Glutamatergic neuron (in vitro differentiated cells): ENCODE measurements around the gene AUTS2. TPM values are rescaled to one million over a fixed set of nuclear protein-coding genes. Genes with fewer than 3 reads are reported as not detected.
A peak's percentile ranks its signal among the peaks of the same experiment; 100 is the strongest.

ENCODE experiments used
- DNase-seq: peaks from one replicate; pipeline ENCODE4 v3.0.0; 2022
- H3K27ac Mint-ChIP-seq: one replicate; pipeline ENCODE4 v1.8.0; 2020; ENCODE audit warnings: mild to moderate bottlenecking, mixed read lengths, inconsistent platforms; ENCODE audit not compliant: unreplicated experiment
- H3K27me3 Mint-ChIP-seq: one replicate; pipeline ENCODE4 v1.8.0; 2020; ENCODE audit warnings: mild to moderate bottlenecking, moderate library complexity, mixed read lengths, inconsistent platforms; ENCODE audit not compliant: unreplicated experiment
- H3K36me3 Mint-ChIP-seq: one replicate; pipeline ENCODE4 v1.8.0; 2020; ENCODE audit warnings: mild to moderate bottlenecking, mixed read lengths, inconsistent platforms; ENCODE audit not compliant: unreplicated experiment
- H3K4me1 Mint-ChIP-seq: one replicate; pipeline ENCODE4 v1.8.0; 2020; ENCODE audit warnings: mild to moderate bottlenecking, low read depth, mixed read lengths, inconsistent platforms; ENCODE audit not compliant: unreplicated experiment
- H3K4me3 Mint-ChIP-seq: one replicate; pipeline ENCODE4 v1.8.0; 2020; ENCODE audit warnings: mild to moderate bottlenecking, mixed read lengths, inconsistent platforms; ENCODE audit not compliant: unreplicated experiment
- H3K9me3 Mint-ChIP-seq: one replicate; pipeline ENCODE4 v1.8.0; 2020; ENCODE audit warnings: mild to moderate bottlenecking, moderate library complexity, mixed read lengths, inconsistent platforms; ENCODE audit not compliant: unreplicated experiment
- CTCF ChIP-seq: fragments of 200-600 bp; sonication (generic); IDR thresholded peaks from one replicate; pipeline ENCODE4 v1.5.0; 2021; ENCODE audit not compliant: partially characterized antibody, unreplicated experiment
- total RNA-seq: library from RNA; stranded (reverse); fragmentation: NEBNext Ultra II Directional; extraction: Animal tissue kit (Norgen Biotek cat#: 25700); gene quantifications from one replicate; pipeline ENCODE4 v1.2.1, GENCODE V29; 2021; ENCODE audit not compliant: unreplicated experiment

The AUTS2 gene
- total RNA-seq, 1 donor from 2014 or later, result 300 TPM

GRCh38 chr7:70014472-70015177 lies 416.4 kb downstream of the AUTS2 start:
- TF ChIP-seq CTCF, result no peak
- Mint-ChIP-seq H3K4me3 (no peak overlapping the region), H3K4me1 (peaks cover 18% of the 10 kb centered on the region), H3K9me3 (no peaks in the 10 kb centered on the region), H3K27ac (no peak overlapping the region), H3K36me3 (no peaks in the 10 kb centered on the region), H3K27me3 (no peaks in the 10 kb centered on the region)
- no peak for DNase-seq

- no peaks in the 10 kb centered on the region for H3K36me3 Mint-ChIP-seq
- H3K27ac Mint-ChIP-seq, result no peak overlapping the region
- no peaks in the 10 kb centered on the region for H3K27me3 Mint-ChIP-seq
- TF ChIP-seq CTCF, result no peak
- no peaks in the 10 kb centered on the region for H3K9me3 Mint-ChIP-seq
- peaks cover 17% of the 10 kb centered on the region for H3K4me1 Mint-ChIP-seq
- no peak overlapping the region for H3K4me3 Mint-ChIP-seq
- DNase-seq, result no peak
Measured at GRCh38 chr7:70015353-70015752, 417.1 kb downstream of the AUTS2 start.

- Mint-ChIP-seq H3K9me3 (no peaks in the 10 kb centered on the region), H3K4me3 (no peak overlapping the region), H3K27me3 (no peaks in the 10 kb centered on the region), H3K27ac (no peak overlapping the region), H3K4me1 (peaks cover 17% of the 10 kb centered on the region), H3K36me3 (no peaks in the 10 kb centered on the region)
- TF ChIP-seq CTCF, result no peak
- no peak for DNase-seq
Measured at GRCh38 chr7:70016044-70016770, 417.9 kb downstream of the AUTS2 start.

GRCh38 chr7:70017357-70017756 lies 419.1 kb downstream of the AUTS2 start:
- Mint-ChIP-seq H3K36me3 (no peaks in the 10 kb centered on the region), H3K4me1 (peaks cover 25% of the 10 kb centered on the region), H3K4me3 (no peak overlapping the region), H3K27me3 (no peaks in the 10 kb centered on the region), H3K27ac (no peak overlapping the region), H3K9me3 (no peaks in the 10 kb centered on the region)
- DNase-seq, result peak; percentile 44
- TF ChIP-seq CTCF, result no peak

- H3K4me1 Mint-ChIP-seq, result peaks cover 28% of the 10 kb centered on the region
- H3K36me3 Mint-ChIP-seq, result no peaks in the 10 kb centered on the region
- no peak for TF ChIP-seq CTCF
- H3K27ac Mint-ChIP-seq, result no peak overlapping the region
- no peaks in the 10 kb centered on the region for H3K27me3 Mint-ChIP-seq
- H3K9me3 Mint-ChIP-seq, result no peaks in the 10 kb centered on the region
- DNase-seq, result no peak
- H3K4me3 Mint-ChIP-seq, result no peak overlapping the region
Measured at GRCh38 chr7:70018700-70019099, 420.4 kb downstream of the AUTS2 start.
